GM21717 (cell line): ENCODE results near the gene HOXA13.

Source experiments
- ATAC-seq: cut with Tn5 transposase; IDR thresholded peaks from one replicate; pipeline ENCODE4 v1.9.1; 2021; ENCODE audit warnings: mild to moderate bottlenecking, moderate library complexity; ENCODE audit not compliant: unreplicated experiment

HOXA13 gene

GRCh38 chr7:27182861-27183681 lies 16.8 kb downstream of the HOXA13 start:
- ATAC-seq, result no peak

DNA sequence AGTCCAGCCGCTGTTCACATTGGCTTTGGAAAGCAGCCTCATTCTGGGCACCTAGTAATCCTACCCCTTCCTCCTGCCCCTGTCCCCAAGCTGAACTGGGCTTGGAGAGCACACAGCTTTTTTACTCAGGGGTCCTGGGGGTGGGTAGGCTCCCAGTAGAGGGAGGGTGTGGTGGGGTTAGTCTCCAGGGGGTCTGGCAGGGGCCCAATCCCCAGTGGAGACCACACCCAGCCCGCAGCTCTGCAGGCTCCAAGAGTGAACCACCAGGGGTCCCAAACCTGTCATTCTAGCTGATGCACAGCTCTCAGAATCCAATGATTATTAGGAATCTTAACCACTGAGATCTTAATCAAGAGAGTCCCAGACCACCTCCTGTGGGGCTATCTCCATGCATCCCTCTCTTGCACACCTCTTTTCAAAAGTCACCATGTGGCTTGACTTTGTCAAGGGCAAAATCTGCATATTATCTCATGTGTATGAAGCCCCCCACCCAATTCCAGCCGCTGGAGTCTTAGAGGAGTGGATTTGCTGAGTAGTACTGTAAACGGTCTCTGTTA lies 17.5 kb downstream of the HOXA13 start:
- ATAC-seq, result no peak

GRCh38 chr7:27181795-27182275 lies 18.1 kb downstream of the HOXA13 start:
- ATAC-seq, result no peak

DNA sequence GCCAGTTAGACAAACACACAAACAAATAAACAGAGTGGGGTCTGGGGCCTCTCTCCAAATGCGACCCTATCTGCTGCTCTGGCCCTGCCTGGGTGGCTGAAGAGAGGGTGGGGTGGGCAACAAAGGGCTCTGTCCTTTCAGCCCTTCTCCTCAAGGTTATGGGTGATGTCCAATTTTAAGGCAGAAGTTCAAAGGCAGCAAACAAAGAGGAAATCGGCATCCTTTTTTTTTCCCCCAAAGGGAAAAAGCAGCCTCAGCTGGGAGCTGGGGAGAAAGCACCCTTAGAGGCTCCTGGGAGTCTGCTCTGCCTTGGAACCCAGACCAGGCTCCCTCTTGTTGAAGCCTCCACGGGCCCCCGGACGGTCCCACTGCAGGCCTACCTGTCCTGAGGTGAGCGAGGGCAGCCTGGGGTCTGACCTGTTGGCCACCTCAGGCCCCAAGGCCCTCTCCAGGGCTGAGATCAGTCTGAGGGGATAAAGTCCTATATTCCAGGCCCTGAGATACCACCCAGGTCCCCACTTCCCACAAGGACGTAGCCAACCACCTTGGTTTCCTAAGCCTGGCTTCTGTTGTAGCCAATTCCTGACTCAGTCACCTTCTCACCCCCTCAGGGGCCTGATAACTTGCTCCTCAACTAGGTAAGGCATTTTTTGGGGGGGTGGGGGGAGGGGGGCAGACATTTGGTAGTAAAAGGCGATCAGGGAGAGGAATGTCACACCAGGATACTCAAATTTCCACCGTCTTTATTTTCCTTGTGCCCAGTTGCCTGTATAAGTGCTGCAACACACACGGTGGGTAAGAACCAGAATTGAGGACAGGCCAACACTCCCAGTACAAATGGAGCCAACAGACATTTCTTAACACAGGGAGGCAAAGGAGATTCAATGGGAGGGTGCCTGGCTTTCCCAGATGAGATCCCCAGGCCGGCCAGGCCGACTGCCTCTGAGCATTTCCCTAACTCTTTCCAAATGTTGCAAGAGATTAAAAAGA lies 19.2 kb downstream of the HOXA13 start:
- ATAC-seq, result no peak

DNA sequence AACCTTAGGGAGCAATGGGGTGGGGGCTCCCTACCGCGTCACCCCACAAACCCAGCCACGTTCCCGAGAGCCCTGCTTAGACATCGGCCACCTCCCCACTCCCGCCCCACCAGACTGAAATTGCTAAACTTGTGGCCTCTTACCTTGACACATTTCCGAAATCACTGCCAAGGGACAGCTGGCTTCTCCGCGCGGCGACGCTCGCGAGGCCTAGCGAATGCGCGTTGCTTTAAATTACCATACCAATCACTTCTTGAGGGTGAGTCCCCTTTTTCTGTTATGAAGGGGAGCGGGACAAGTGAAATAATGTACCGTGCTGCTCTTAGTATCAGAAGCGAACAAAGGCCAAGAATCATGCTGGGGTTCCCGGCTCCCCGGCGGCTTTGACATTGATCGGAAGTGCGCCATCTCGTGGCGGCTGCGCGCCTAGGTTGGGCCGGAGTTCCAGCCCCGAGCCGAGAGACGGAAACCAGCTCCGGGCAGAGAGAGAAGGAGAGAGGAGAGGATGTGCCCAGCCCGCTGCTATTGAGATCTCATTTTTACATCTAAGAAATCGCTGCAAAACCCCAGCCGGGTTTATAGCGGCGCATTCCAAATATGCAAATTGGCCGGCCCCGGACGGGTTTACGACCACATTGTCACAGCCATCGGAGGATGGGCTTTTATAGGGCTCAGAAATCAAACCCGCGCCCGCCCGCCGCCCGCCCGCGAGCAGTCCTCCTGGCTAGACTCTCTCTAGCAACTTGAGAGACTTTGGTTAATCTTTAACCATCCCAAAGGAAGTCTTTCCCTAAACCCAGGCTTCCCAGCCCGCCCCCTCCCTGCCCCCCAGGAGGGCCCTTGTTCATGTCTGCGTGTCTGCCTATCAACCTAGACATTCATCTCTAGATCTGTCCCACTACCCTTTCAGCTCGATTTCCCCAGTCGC lies 20.1 kb downstream of the HOXA13 start:
- no peak for ATAC-seq

DNA sequence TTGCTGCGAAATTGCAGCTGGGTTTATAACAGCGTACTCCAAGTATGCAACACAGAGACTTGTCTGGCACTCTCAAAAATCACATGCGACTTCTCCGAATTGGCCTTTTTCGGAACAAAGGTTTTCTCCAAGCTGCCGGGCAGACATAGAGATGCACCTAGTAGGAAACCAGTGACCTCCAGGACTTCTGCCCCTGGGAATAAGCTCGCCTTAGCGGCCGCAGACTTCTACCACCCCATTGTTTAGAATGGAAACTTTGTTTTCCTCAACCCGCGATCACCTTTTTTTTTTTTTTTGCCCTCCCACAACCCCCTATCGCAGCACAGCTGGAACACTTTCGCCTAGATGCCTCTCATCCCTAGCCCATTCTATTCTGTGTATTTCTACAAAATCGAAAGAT lies 20.9 kb downstream of the HOXA13 start:
- ATAC-seq, result no peak

DNA sequence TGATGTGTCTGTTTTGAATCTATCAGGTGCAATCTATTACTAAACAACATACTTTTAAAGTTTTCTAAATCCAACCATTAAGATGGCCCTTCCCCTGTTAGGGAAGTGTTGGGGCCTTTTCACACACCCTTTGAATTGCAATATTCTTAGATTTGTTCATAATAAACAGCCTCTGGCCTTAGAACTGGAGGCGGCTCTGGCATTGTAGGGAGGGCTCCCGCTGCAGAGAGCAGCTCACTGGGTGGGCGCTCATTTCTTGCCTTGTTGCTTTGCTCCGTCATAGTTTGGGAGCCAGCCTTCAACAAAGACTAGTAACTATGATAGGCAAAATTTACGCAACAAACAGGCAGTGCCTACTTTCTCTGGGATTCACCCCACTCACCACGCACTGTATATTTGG lies 21.5 kb downstream of the HOXA13 start:
- ATAC-seq, result no peak

GRCh38 chr7:27177795-27178320 lies 22.0 kb downstream of the HOXA13 start:
- ATAC-seq, result no peak

GRCh38 chr7:27176962-27177794 lies 22.7 kb downstream of the HOXA13 start:
- ATAC-seq, result no peak

- ATAC-seq, result no peak
Observed at GRCh38 chr7:27176524-27176845, 23.4 kb downstream of the HOXA13 start.

- no peak for ATAC-seq
Observed at GRCh38 chr7:27175626-27176523, 24.0 kb downstream of the HOXA13 start.

DNA sequence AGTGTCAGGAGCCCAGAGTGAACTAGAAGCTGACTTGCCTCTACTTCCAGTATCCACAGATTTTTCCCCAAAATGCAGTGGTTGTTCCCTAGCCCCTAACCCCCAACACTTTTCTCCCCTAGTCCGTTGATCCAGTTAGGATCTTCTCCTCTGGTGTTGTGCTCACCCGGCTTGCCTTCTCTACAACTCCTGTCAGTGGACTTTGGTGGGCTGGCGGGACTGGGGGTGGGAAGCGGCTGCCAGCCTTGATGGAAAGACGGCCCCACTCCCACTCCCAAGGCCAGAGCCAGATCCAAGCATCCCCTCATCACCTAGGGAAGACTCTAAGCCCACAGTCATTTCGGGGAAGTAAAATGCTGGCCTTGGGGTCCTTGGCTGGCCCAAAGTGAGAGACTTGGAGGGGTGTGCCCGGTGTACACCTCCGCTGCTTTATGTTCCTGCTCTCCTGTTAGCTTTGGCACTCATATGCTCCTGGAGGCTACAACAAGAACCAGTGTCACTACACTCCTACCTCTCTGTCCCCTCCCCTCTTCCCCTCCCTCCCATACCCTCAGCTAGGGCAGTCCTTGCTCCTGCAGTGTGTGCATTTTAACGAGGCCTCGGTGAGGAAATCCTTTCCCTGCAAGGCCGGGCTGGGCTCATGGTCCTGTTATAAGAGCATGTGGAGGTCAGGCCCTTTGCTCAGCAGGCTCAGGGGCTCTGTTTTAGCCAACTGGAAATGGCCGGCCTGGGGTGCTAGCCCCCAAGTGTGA lies 24.8 kb downstream of the HOXA13 start:
- ATAC-seq, result no peak

- no peak for ATAC-seq
Observed at GRCh38 chr7:27173956-27174873, 25.7 kb downstream of the HOXA13 start, which contains the start of gene HOXA10. HOXA10 (minus strand) TSS chr7:27174320; CDS start chr7:27174306, 14 bp downstream.

DNA sequence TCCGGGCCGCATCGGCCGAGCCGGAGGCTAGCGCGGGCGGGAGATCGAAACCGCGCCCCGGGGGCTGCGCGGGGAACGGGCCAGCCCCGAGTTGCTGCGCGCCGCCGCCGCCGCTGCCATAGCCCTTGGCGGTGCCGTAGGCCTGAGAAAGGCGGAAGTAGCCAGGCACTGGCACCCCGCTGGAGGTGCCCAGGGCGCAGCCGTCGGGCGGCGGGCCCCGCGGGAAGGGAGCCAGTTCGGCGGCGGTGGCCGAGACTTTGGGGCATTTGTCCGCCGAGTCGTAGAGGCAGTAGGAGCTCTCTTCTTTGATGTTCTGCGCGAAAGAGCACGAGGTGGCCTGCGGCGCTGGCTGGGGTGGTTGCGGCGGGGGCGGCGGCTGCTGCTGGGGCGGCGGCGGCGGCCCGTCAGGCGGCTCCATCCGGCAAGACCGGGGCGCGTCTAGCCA lies 26.4 kb downstream of the HOXA13 start:
- no peak for ATAC-seq

DNA sequence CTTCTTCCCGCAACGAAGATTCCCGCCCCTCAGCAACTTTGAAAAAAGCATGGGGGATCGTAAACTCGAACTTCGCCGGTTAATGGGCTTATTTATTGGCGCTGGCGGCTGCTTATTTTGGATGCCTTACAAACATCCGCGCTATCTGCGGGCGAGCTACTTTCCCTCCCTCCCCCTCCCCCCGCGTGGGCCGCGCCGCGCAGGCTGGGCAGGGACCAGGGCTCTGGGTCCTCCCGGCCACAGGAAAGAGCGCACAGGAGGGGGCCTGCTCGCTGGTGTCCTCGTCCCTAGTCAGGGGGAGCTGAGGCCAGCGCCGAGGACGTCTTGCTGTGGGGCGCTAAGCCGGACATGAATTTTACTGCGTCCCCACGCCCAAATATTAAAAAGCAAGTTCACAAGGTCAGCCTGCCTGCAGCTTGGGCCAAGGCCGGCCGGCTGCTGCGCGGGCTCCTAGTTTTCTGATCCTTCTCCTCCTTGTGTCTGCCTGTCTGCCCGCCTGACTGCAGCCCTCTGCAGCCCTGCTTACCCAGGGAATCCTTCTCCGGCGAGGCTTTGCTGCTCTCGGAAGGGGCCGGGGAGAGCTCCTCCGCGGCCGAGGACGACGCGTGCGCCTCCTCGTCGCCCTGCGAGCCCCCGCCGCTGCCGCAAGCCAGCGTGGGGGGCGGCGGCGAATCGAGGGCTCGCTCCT lies 26.9 kb downstream of the HOXA13 start:
- no peak for ATAC-seq

- ATAC-seq, result no peak
Observed at GRCh38 chr7:27172315-27172774, 27.5 kb downstream of the HOXA13 start.
